H1 (cell line): Measurements from ENCODE around the gene ARID1B. TPM values are rescaled to one million over a fixed set of nuclear protein-coding genes. Genes with fewer than 3 reads are reported as not detected.

Experiments used
- ASH2L ChIP-seq: fragments of 200-600, 300-600 bp; sonication (generic); IDR thresholded peaks from one replicate; pipeline ENCODE4 v1.7.1; 2017; ENCODE audit warnings: low read length
- polyA plus RNA-seq, 7 experiments: library from polyadenylated mRNA; depleted of rRNA in 3 of 7; stranded (reverse) in 5 of 7; unstranded in 2 of 7; fragments of >200 nt in 5 of 7; fragments of 200-250 nt in 2 of 7; gene quantifications; 1 replicate in 5 of 7; 2 replicates in 1 of 7; 4 replicates in 1 of 7; pipeline versions ENCODE4 v1.2.1 to v1.2.3, GENCODE V29; 2011 to 2013; ENCODE audit warnings: missing spikeins in 2 of 7, mixed read lengths in 2 of 7
- total RNA-seq: library from RNA; stranded (reverse); fragmentation: NEBNext Ultra II Directional; extraction: Animal tissue kit (Norgen Biotek cat#: 25700); gene quantifications from 2 replicates; pipeline ENCODE4 v1.2.1, GENCODE V29; 2021

ARID1B gene
- total and polyA plus RNA-seq, 2 of the 8 experiments (the other 6 are each of a cell fraction or from before 2014, with no cell fraction given) = 24.3 to 70.3 TPM

GRCh38 chr6:156741287-156742073 is 35.7 kb upstream of the ARID1B start (continued):
- no peak for TF ChIP-seq ASH2L
